ENCODE results near the gene MRPS27.

DNA sequence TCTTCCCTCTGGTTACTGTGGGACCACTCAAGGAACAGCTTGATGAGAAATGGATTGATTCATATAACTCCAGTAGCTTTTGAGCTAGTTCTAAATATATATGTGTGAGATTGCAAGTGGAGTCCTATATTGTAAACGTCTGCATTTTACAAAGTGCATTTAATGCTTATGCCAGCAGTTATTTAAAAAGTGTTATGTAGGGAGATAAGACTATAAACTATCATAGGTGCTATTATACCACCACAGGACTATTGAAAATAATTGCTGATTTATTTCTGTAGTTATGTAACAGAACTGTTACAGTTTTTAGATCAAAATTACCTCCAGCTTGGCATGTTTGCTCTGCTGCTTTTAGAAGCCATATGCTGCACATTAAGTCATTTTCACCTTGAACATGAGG lies 36.3 kb upstream of the MRPS27 start:
- TF ChIP-seq TAF1 (IDR thresholded peaks at IDR 0.05; ENCODE audit: borderline replicate concordance, insufficient read depth, low read length): no peak
- TF ChIP-seq, protein P1, sequence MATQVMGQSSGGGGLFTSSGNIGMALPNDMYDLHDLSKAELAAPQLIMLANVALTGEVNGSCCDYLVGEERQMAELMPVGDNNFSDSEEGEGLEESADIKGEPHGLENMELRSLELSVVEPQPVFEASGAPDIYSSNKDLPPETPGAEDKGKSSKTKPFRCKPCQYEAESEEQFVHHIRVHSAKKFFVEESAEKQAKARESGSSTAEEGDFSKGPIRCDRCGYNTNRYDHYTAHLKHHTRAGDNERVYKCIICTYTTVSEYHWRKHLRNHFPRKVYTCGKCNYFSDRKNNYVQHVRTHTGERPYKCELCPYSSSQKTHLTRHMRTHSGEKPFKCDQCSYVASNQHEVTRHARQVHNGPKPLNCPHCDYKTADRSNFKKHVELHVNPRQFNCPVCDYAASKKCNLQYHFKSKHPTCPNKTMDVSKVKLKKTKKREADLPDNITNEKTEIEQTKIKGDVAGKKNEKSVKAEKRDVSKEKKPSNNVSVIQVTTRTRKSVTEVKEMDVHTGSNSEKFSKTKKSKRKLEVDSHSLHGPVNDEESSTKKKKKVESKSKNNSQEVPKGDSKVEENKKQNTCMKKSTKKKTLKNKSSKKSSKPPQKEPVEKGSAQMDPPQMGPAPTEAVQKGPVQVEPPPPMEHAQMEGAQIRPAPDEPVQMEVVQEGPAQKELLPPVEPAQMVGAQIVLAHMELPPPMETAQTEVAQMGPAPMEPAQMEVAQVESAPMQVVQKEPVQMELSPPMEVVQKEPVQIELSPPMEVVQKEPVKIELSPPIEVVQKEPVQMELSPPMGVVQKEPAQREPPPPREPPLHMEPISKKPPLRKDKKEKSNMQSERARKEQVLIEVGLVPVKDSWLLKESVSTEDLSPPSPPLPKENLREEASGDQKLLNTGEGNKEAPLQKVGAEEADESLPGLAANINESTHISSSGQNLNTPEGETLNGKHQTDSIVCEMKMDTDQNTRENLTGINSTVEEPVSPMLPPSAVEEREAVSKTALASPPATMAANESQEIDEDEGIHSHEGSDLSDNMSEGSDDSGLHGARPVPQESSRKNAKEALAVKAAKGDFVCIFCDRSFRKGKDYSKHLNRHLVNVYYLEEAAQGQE (IDR thresholded peaks at IDR 0.05; ENCODE audit: insufficient read depth in 1 of 2, low read depth in 2 of 2, low read length in 2 of 2): no peak
- no peak for TF ChIP-seq SIN3A (IDR thresholded peaks at IDR 0.05; ENCODE audit: borderline replicate concordance, insufficient read depth, low read length)
